Measurements from ENCODE around the gene CORO2B.
"Not testable (repeated sequence)": the region's sequence is repeated elsewhere in the genome, so short reads cannot be mapped to it uniquely, and the experiment has no call there.

Gene CORO2B

GRCh38 chr15:68680756-68681155, 102.0 kb downstream of the CORO2B start:
- not testable (repeated sequence) for DNase-seq

- no peak for DNase-seq
Measured at GRCh38 chr15:68681836-68682235, 103.0 kb downstream of the CORO2B start.

GRCh38 chr15:68682330-68682729, 103.5 kb downstream of the CORO2B start:
- DNase-seq = no peak

- DNase-seq = no peak
Measured at GRCh38 chr15:68683026-68683425, 104.2 kb downstream of the CORO2B start.

- no peak for DNase-seq
Measured at GRCh38 chr15:68683551-68683950, 104.8 kb downstream of the CORO2B start.

- DNase-seq = no peak
Measured at GRCh38 chr15:68684476-68684875, 105.7 kb downstream of the CORO2B start.

GRCh38 chr15:68687136-68687735, 108.4 kb downstream of the CORO2B start:
- DNase-seq = no peak

- DNase-seq = no peak
Measured at GRCh38 chr15:68691705-68692104, 112.9 kb downstream of the CORO2B start.

GRCh38 chr15:68693071-68693470, 114.3 kb downstream of the CORO2B start:
- no peak for DNase-seq

GRCh38 chr15:68694111-68694510, 115.3 kb downstream of the CORO2B start:
- DNase-seq = no peak

- DNase-seq = no peak
Measured at GRCh38 chr15:68695061-68695595, 116.3 kb downstream of the CORO2B start.

- no peak for DNase-seq
Measured at GRCh38 chr15:68696414-68697363, 117.9 kb downstream of the CORO2B start.

GRCh38 chr15:68697711-68698690, 119.2 kb downstream of the CORO2B start:
- no peak for DNase-seq

GRCh38 chr15:68698708-68699107, 119.9 kb downstream of the CORO2B start:
- DNase-seq = no peak

- no peak for DNase-seq
Measured at GRCh38 chr15:68699124-68699880, 120.5 kb downstream of the CORO2B start.

- no peak for DNase-seq
Measured at GRCh38 chr15:68699881-68700454, 121.2 kb downstream of the CORO2B start.

- DNase-seq = no peak
Measured at GRCh38 chr15:68700455-68701123, 121.8 kb downstream of the CORO2B start.

- no peak for DNase-seq
Measured at GRCh38 chr15:68701886-68702285, 123.1 kb downstream of the CORO2B start.

GRCh38 chr15:68704496-68705021, 125.8 kb downstream of the CORO2B start:
- DNase-seq = no peak

- no peak for DNase-seq
Measured at GRCh38 chr15:68706256-68706655, 127.5 kb downstream of the CORO2B start.

- no peak for DNase-seq
Measured at GRCh38 chr15:68706931-68707330, 128.1 kb downstream of the CORO2B start.

Measured in CD4-positive, alpha-beta T cell treated with Interleukin-6 for 4 hours (primary cell).